GM23338 (cell line): Measurements from ENCODE around the gene PROSER2.

Experiments used
- CTCF ChIP-seq, 2 experiments: fragments of 200-600 bp in 1 of 2; sonication (generic) in 1 of 2; conservative IDR thresholded peaks; 2 replicates each; pipeline versions ENCODE4 v1.5.1 to v1.6.1; 2016 to 2017; ENCODE audit warnings: antibody characterized with exemption in 2 of 2, low read depth in 2 of 2, mild to moderate bottlenecking in 2 of 2, moderate library complexity in 1 of 2
- ETS1 ChIP-seq: IDR thresholded peaks from 2 replicates; pipeline ENCODE4 v1.6.1; 2016; ENCODE audit warnings: antibody characterized with exemption
- EZH2 ChIP-seq: fragments of 200-600 bp; sonication (generic); IDR thresholded peaks from one replicate; pipeline ENCODE4 v1.8.0; 2017; ENCODE audit warnings: antibody characterized with exemption, mild to moderate bottlenecking, low read depth; ENCODE audit not compliant: unreplicated experiment
- EZH2phosphoT487 ChIP-seq: fragments of 200-600 bp; sonication (generic); IDR thresholded peaks from one replicate; pipeline ENCODE4 v1.8.1; 2018; ENCODE audit warnings: antibody characterized with exemption; ENCODE audit not compliant: unreplicated experiment
- JUNB ChIP-seq: IDR thresholded peaks from one replicate; pipeline ENCODE4 v1.6.1; 2016; ENCODE audit warnings: antibody characterized with exemption; ENCODE audit not compliant: unreplicated experiment
- POLR2AphosphoS5 ChIP-seq: IDR thresholded peaks from 2 replicates; pipeline ENCODE4 v1.6.1; 2016; ENCODE audit warnings: antibody characterized with exemption, low read depth
- REST ChIP-seq: IDR thresholded peaks from one replicate; pipeline ENCODE4 v1.6.1; 2018; ENCODE audit warnings: antibody characterized with exemption; ENCODE audit not compliant: unreplicated experiment
- ZNF331 ChIP-seq: fragments of 250-450 bp; sonication (Bioruptor Pico); IDR thresholded peaks from 2 replicates; pipeline ENCODE4 v1.5.0; 2020; ENCODE audit warnings: low read depth, mild to moderate bottlenecking, moderate library complexity

- no peak for TF ChIP-seq CTCF (conservative IDR thresholded peaks at IDR 0.05; ENCODE audit: low read depth in 2 of 2)
- no peak for TF ChIP-seq POLR2AphosphoS5
- TF ChIP-seq JUNB: no peak
- TF ChIP-seq EZH2: no peak
- no peak for TF ChIP-seq REST
- TF ChIP-seq ETS1: no peak
- no peak for TF ChIP-seq EZH2phosphoT487
- TF ChIP-seq ZNF331 (CRISPR knock-in tag): no peak
Observed at GRCh38 chr10:11895598-11895997, 72.4 kb downstream of the PROSER2 start.
